ENCODE measurements around the gene RUNX2.

RUNX2 gene

DNA sequence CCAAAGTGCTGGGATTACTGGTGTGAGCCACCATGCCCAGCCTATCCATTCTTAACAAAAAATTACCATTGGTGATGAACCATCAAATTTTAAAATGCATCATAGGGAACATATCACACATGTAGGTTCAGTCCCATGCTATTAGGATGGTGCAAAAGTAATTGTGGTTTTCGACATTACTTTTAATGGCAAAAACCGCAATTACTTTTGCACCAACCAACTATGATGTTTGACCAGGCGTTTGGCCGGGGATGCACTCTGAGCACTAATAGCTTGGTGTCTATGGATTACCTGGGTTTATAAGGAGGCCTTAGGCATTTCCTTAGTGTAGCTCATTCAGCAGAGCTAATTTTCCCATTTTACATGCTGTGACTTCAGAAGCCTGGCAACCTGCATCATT is 296.1 kb downstream of the RUNX2 start:
- DNase-seq (ENCODE audit: low read depth), result no peak

DNA sequence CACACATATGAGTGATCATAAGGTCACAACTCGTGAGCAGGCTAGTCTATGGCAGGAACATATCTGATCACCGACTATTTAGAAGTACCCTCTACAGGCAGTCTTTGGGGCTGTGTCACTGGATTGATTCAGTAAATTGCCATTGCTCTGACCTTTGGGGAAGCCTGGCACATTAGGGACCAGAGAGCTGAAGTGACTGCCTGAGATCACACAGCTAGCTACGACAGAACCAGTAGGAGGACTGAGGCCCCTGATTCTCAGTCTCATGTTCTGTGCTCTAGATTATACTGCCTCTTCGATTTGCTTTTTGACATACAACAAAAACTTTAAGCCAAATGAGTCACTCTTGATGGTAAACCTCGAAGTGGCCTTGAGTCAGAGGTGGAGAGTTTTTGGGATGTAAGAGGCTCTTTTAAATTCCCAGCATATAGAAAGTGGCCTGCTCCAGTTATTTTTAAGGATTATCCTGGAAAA is 297.1 kb downstream of the RUNX2 start:
- DNase-seq (ENCODE audit: low read depth), result peak; percentile 51

DNA sequence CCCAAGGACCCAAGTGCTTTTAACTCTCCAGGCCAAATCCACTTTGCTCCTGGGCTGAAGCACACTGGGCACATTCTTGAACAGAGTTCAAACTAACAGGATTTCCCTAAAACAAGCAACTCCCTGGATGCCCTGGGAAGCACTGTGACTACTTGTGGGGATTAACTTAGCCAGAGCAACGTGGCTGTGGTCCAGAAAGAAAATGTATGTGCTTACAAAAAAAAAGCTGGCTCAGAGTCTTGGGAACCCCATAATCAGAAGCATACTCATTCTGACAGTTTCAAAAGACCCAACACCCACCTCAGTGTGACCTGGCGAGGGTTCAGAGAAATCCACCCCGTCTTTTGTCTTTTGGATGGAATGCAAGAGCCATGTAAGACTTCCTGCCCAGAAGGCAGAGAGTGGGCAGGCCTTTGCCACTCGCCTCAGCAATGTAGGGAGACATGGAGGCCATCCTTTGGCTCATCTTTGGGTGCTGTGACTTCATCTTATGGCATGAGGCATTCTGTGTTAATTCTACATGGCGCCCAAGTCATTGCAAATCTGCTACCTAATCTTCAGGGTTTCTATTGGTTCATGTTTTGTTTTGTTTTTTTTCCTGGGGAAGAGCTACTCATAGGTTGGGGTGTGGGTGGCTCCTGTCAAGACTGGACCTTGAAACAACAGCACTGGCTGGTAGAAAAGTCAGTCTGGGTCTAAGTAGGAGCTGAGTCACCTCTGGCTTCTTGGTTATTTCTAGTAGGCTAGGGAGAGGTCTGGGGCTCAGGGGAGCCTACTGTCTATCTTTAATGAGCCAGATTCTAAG is 298.2 kb downstream of the RUNX2 start:
- peak; percentile 84 for DNase-seq (ENCODE audit: low read depth)

DNA sequence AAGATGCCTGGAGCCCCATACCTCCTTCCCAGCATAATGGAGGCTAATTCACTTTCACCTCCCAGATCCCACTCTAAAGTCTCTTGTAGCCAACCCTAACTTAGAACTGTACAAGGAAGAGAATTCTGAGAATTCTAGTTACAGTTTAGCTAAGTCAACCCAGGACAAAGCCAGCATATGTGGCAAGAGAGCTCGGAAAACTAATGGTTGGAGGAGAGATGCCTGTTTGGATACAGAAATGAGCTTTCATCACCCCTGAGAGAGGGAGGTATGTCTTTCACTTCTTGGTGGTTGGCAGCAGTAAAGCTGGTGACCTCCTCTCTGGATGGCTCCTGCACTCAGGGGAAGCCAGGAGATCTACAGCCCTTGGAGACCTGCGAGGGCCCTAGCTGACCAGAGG is 302.2 kb downstream of the RUNX2 start:
- no peak for DNase-seq (ENCODE audit: low read depth)

DNA sequence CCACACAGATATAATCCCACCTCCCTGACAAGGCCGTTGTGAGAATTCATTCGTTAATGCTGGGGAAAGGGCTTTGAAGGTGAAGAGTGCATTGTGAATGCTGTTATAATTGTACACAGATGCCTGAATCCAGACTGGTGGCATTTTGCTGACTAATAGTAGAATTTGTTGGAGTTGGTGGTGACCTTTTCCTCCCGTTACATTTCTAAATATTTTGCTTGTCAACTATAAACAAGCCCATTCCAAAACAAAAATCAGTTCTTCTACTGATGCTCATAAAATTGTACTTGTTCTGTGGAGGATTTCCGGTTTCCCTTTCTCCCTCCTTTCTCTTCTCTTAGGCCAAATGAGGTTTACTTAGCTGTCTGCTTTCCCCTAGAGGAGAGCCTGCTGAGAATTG is 302.7 kb downstream of the RUNX2 start:
- DNase-seq (ENCODE audit: low read depth), result no peak

DNA sequence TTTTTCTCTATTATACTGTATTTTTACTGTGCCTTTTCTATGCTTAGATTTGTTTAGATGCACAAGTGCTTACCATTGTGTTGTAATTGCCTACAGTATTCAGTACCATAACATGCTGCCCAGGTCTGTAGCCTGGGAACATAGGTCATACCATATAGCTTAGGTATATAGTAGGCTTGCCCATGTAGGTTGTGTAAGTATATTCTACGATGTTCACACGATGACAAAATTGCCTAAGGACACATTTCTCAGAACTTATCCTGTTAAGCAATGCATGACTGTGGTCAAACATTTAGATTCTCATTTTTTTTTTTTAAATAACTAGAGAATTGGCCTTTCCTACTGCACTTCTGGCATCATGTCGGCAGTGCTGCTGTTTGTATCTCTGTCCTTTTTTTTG is 303.3 kb downstream of the RUNX2 start:
- DNase-seq (ENCODE audit: low read depth), result no peak

DNA sequence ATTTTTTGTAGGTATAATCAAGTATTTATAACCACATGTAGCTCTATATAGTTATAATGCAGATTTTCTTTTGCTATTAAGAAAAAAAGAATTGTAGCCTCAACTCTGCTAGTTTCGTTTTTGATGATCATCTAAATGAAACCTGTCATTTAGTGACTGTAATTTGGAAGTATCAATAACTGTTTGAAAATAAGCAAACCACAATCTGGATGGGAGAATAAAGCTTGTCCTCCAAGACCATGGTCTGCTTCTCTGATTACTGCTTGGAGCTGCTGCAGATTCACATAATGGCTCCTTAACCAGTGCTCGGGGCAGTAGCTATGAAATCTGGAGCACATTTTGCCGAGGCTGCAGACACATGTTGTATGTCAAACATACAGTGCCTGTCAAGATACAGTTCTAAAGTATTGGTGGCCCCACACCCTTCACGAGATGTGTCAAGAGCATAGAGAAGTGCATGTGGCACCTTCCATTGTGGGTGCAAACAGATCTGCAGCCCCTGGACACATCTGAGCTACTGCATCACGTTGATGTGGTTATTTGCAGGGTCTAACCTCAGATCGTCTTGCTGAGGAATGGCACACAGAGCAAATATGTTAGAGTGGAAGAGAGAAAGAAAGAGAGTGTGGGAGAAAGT is 305.3 kb downstream of the RUNX2 start:
- DNase-seq (ENCODE audit: low read depth), result no peak

DNA sequence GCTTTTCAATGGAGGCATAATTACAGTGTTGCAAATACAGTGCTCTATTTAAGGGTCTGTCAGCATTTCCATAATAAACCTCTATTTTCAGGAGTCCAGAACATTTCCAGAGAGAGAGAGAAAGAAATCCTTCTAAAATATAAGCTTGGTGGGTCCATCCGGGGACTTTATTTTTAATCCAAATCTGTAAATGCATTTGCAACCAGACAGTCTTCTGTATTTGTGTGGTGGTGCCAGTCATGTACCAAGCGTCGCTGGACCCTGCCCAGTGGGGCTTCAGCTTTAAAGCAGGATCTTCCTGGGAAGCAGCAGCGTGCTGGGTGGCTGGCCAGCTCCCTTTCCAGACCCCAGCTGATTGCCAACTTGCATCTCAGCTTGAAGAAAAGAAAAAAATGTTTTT is 306.1 kb downstream of the RUNX2 start:
- no peak for DNase-seq (ENCODE audit: low read depth)

DNA sequence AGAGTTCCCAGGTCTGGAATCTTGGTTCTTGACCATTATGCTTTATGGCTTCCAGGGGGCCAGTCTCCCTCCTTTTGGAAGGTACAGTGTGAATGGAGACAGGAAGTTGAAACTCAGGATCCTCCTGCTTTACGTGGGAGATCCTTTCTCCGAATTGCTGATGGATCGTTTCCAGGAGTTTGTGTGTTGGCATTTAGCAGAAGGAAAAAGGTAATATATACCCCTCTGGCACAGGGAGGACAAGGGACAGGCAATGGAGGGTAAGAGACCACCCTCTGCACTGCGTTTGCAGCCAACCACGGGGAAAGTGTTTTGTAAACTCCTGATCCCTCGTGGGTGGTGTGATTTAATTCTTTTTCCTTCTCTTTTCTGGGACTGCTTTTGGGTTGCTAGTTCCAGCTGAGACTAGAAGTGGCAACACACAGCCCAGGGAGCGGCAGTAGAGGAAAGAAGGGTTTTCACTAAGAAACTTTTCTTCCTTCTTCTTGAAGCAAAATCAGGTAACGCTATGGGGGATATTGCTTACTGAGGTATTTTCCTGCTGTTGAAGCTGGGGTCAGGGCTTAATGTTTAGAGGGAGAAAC is 307.2 kb downstream of the RUNX2 start:
- no peak for DNase-seq (ENCODE audit: low read depth)

DNA sequence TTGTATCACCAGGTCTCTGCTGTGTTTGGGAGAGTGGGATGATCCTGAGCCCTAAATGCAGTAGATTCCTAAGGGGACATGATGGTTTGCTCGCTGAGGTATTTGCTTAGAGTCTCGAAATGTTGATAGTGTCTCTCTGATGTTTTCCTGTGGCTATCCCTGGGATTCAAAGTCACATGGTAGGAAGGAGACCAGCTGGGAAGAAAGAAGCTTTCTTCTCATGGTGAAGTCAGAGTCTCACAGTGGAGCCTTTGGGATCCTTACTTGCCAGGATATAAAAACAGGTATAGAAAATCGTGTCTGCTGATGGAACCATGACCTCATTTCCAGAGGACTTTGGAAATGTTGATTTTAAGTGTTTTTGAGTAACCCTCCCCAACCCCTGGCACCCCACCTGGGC is 308.9 kb downstream of the RUNX2 start:
- DNase-seq (ENCODE audit: low read depth), result no peak

DNA sequence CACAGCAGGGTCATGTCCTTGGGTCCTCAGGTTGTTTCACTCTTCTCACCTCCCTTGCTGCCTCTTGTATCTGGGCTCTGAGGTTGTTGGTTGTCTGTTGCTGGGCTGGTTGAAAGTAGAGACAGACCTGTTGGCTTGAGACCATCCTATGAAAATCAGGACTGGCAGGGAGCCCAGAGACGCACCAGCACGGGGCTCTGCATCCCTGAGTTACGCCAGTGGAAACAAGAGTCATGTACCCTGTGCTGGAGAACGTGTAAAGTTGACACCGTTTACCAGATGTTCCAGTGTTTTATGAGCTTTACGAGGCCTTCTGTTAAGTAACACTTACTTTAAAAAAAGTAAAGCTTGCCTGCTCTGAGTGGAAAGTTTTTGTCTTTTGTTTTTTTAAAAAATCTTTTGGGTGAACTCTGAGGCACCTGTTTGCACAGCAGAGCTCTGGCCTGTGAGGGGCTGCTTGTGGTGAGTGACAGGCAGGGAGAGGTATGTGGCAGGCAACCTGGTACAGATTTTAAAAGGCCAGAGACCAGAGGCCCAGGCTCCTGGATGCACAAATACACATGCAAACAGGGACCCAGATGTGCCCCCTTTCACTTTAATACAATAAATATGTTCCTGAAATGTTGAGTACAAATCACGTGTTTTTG is 309.6 kb downstream of the RUNX2 start:
- DNase-seq (ENCODE audit: low read depth), result no peak

DNA sequence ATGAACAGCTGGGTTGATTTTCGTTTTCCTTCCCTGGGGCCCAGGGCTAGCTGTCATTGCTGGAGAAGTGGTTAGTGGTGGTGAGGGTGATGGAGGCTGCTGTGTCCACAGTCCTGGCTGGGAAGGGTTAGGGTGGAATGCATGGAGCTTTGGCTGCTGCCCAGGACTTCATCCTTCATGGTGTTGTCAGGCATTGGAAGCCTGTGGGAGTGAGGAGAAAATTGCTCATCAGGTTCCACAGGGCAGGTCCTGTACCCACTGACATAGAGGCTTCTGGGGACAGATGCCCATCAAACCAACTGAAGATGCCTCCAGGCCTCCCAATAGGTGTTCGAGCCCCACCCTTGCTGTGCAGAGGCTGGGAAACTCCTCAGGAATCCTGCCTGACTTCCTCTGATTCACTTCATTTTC is 312.0 kb downstream of the RUNX2 start:
- DNase-seq (ENCODE audit: low read depth), result no peak

DNA sequence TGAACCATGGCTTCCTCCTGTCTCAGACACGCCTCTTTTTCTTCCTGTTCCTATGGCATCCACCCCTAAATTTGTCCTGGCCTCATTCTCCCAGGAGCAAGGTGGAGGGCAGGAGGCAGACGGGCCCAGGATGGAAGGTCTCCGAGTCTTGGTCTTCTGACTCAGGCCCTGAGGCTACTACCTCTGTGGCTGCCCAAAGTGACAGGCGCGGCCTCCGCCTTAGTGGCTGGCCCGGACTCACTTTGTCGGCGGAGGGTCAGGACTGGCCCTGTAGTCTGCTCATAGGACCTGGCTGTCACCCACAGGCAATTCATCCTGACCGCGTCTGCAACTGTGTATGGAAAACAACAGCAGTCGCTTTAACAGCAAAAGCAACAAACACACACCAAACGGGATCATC is 312.7 kb downstream of the RUNX2 start:
- no peak for DNase-seq (ENCODE audit: low read depth)

DNA sequence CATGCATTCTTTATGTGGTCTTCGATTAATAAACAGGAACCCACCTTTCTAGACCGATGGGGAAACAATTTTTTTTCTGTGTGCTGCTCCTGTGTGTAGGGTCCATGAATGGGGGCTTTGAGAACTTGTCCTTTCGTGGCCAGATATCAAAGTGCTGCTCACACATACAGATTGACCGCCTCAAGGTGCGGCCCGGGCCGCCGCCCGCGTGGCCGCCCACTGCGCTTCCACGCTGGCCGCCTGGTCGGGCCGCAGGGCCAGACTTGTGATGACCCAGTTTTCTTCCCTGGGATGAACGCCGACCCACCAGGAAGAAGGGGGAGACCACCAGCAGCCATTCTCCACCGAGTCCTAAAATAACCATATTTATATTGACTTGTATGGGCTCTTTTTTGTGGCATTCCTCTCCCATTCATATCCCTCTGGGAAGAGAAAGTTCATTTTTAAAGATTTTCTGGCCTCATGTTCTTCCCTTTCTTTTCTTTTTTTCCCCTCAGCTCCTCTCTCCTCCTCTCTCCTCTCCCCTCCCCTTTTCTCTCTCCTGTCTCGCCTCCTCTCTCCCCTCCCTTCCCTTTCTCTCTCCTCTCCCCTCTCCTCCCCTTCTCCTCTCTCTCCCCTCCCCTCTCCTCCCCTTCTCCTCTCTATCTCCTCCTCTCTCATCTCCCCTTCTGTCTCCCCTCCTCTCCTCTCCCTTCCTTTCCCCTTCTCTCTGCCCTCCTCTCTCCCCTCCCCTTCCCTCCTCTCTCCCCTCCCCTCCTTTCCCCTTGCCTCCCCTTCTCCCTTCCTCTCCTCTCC is 314.4 kb downstream of the RUNX2 start:
- DNase-seq (ENCODE audit: low read depth), result no peak

DNA sequence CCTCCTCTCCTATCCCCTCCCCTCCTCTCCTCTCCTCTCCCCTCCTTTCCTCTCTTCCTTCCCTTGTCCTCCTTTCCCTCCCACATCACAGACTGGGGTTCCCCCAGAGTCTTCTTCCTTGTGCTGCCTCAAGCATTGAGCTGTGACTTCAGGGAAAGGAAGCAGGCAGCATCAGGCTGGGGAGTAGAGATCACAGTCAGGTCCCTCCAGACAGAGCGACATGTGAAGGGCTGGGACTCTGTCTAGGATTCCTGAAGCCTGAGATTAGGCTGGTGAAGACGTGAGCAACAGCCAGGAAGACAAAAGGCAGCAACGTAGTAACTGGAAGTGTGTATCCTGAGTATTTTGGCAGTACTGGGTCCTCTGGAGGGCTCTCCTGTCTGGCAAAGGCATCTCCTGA is 315.0 kb downstream of the RUNX2 start:
- DNase-seq (ENCODE audit: low read depth), result no peak

DNA sequence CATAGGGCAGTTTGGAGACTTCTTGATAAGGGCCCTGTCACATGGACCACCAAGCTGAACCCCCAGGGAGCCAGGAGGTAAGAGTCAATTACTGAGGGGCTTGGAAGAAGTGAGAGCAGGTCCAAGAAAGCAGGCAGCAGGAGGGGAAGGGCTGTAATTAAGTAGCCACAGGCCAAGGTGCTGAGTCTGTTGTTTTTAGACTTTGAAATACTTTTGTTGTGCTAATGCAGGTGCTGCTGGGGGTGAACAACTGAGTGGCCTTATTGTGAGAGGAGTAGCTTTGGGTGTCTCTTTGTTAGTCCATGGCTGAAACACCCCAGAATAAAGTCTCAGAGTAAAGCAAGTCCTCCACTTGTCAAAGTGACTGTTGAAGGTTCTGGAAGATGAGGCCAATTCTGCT is 316.6 kb downstream of the RUNX2 start:
- DNase-seq (ENCODE audit: low read depth), result no peak

DNA sequence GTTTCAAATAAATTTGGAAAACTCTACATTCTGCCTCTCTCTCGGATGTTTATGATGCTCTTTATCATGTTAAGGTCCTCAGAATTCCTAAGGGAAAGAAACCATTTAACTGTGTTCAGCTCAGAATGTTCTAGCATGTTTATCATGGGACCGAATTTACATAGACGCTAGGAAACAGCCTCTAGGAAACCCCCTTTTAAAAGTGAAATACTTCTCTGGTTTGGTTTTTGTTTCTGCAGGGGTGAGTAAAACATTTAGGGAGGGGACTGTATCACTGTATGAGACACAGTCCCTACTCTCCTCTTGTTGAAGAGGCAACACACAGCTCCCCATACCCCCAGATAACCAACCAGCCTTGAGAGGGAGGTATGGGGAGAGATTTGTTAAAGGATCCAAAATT is 317.2 kb downstream of the RUNX2 start:
- no peak for DNase-seq (ENCODE audit: low read depth)

DNA sequence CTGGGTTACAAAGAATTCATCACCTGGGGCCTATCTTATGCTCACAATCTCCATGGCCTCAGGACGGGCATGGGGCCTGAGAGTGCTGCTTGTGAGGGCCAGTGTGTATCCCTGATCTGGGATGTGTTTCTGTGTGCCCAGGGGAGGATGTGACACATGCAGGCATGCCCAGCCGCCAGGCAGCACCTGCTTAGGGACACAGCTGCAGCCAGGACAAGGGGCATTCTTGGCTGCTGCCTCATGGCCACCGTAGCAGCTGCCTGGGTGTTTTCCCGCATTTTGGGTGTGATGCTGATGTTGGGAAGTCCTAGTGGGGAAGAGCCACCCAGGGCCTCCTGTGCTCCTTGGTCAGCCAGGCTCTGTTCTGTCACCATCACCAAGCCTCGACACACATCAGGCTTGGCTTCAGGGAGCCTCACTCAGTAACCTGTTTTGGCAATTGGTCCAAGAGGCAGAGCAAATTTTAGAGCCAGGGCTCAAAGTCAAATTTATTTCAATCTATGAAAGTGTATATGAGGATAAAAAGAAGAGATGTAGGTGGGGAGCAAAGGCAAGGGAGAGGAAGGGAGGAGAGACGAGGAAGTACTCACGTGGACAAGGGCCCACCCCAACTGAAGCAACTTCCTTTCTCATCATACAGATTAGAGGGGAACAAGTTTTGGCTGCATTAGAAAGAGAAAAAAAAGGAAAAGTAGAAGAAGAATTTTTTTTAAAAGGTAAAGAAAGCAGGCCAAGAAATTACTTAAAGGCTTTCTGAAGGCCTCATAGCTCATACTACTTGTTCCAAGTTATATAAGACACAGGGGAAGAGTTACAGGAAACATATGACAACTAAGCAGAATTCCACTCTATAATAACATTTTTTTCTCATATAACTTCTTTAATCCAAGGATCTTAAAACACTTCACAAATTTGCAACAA is 319.5 kb downstream of the RUNX2 start:
- no peak for DNase-seq (ENCODE audit: low read depth)

DNA sequence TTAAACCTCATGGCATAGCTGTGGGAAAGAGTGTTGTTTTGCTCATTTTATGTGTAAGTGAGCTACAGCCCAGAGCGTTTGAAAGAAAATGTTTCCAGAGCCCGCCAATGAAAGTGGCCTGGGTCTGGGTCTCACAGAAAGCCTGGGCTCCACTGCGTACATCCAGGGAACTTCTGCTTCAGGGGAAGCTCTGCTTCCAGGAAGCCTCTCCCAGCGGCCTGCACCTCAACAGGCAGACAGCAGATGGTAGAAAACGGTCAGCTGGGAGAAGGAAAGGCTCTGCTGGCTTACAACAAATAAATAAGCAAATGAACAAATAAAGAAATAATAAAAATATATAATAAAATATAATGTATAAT is 320.1 kb downstream of the RUNX2 start:
- no peak for DNase-seq (ENCODE audit: low read depth)

DNA sequence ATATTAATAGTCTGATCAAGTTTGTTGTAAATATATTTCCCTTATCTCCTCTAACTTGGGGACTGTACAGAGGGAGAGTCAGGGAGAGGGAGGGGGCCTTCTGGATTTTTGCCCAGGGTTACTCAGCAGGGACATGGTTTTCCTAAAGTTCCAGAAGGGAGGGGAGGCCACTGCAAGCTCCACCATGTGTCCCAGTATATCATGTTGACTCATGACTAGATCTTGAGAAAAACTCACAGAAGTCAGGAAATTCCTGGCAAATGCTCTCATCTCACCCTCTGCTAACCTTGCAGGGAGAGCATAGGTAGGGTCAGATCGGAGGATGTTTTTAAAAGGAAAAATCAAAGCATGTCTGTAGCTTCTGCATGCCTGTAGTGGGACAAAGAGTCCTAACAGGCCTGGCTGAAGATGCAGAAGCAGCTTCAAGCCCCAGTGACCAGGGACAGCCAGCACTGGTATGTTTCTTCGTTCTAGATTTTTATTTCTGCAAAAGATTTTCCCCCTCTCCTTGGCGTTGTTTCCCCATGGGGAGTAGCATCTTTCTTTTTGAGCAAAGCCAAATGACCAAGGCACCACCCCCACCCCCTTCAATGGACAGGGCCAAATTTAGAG is 322.5 kb downstream of the RUNX2 start:
- DNase-seq (ENCODE audit: low read depth), result peak; percentile 97

DNA sequence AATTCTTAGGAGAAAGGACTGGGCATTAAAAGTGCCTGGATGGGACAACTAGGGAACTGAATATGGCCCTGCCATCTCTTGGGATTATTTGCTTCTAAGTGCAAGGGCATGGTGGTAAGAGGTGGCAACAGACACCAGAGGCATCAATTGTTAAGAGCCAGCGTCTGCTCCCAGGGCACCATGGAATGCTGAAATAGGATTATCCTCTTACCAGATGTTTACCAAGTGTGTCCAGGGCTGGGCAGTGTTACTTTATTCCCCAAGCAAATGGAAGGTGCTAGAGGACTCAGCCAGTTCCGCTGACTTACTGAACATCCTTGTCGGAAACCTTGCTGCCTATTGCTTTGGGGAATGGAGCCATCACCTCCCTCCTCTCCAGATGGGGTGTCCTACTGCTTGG is 323.2 kb downstream of the RUNX2 start:
- no peak for DNase-seq (ENCODE audit: low read depth)

Data from non-pigmented ciliary epithelial cell (primary cell).